NCI-H69 (cell line): ENCODE results near the gene CLDN25.
"Not testable (repeated sequence)": the region's sequence is repeated elsewhere in the genome, so short reads cannot be mapped to it uniquely, and the experiment has no call there.

Experiments
- DNase-seq: peaks from one replicate; lab custom pipeline; 2025; lab: John Stamatoyannopoulos, UW

CLDN25 gene

DNA sequence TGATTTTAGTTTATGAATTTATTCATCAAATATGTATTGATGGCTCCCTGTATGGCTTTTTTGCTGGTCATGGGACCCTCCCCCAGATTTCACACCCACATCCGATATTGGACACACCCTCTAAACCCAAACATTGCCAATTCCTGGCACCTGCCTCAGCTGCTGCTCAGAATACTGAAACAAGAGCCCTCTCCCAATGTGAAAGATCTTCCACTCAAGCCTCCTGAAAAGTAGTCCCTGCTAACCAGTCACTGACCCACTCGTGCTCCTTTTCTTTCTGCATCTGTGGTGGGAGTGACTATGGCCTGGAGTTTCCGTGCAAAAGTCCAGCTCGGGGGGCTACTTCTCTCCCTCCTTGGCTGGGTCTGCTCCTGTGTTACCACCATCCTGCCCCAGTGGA, at the start of gene CLDN25:
Gene CLDN25, plus strand, starts transcription at position 301 of the 400 bp plus-strand sequence. Its CDS starts 0 bp downstream, at position 301.
- DNase-seq, result no peak

DNA sequence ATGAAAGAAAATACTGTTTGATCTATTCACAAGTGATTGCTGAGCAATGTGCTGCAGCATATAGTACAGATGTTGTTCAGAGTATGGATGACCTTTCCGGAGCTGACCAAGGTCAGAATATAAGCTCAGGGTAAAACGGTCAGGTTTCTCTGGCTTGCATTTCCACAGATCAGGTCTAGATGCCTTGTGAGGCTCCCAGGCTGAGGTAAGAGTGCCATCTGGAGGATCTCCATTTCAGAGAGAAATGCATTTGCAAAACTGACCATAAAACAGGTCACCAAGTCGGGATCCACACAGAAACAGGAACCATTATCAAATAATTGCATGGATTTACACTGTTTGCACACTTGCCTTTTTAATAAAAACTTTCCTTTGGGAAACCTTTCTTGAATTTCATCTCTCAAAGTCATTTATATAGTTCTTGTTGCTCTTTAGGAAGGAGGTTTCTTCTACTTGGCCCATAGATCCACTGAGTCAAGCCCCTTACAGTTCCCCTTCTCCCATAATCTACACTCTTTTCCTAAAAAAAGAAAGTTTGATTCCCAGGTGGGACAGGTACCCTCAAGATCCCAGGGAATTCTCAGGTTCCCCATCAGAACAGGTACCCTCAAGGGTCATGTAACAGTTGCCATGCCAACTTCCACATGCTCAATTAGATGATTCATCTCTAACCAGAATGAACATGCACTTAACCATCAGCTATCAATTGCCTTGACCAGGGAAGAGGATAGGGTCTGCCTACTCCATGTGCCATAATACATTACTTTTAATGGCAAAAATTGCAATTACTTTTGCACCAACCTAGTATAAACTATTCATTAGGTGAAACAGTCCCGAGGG, 48.5 kb upstream of the CLDN25 start:
- peak; percentile 90 for DNase-seq

DNA sequence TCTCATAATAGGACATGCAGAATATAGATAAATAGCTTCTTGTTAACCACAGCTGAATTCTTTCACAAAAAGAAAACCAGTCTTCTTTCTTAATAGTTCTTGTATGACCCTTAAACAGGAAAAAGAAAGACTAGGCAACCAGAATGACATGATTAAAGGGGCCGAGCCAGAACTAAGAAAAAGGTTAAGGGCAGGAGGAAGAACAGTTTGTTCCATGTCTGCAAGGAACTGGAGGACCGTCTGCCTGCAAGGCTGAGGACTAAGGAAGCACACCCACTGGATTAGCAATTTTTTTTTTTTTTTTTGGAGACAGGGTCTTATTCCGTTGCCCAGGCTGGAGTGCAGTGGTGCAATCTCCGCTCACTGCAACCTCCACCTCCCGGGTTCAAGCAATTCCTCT, 47.5 kb upstream of the CLDN25 start:
- no peak for DNase-seq

DNA sequence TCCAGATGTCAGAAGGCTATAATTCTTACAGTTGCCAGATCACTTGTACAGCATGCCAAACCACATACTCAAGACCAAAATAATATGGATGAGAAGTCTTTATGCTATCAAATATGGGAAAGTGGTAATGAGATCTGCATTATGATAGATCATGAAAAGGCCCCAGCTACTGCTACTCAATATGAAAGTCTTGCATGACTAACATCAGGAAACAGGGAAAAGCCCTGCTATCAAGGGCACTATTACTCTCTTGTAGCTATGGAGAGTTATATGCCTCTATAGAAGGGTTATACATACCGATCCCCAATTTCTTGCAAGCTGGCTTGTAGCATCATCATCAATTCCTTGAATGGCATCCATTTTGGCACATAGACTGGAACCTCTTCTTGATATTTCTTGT, 43.3 kb upstream of the CLDN25 start:
- no peak for DNase-seq

DNA sequence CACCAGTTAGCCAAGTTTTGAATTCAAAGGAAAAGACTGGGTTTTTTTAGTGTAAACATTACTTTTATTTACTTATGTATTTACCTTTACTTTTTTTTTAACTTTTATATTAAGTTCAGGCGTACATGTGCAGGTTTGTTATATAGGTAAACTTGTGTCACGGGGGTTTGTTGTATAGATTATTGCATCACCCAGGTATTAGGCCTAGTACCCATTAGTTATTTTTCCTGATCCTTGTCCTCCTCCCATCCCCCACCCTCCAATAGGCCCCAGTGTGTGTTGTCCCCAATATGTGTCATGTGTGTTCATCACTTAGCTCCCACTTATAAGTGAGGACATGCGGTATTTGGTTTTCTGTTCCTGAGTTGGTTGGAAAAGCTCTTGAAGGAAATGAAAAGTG, 26.7 kb upstream of the CLDN25 start:
- DNase-seq, result no peak

DNA sequence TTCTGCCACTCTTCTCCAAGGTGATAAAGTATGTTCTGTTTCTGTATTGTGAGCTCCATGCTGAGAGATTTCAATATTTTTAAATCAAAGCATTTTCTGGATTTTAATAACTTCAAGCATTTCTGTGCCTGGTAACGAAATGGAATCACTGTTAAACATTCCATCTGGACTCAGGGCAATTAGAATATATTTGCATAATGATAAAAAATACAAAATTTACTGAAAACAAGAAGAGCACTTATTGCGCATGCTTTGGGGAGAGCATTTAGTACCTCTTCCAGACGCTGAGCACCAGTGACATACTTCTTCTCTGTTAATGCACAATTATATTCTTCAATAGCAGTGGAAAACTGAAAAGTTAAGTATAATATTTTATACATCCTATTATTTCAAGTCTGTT, 19.4 kb upstream of the CLDN25 start:
- no peak for DNase-seq

DNA sequence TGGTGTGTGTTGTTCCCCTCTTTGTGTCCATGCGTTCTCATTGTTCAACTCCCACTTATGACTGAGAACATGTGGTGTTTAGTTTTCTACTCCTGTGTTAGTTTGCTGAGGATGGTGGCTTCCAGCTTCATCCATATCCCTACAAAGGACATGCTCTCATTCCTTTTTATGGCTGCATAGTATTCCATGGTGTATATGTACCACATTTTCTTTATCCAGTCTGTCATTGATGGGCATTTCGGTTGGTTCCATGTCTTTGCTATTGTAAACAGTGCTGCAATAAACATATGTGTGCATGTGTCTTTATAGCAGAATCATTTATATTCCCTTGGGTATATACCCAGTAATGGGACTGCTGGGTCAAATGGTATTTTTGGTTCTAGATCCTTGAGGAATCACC, 16.6 kb upstream of the CLDN25 start:
- not testable (repeated sequence) for DNase-seq

DNA sequence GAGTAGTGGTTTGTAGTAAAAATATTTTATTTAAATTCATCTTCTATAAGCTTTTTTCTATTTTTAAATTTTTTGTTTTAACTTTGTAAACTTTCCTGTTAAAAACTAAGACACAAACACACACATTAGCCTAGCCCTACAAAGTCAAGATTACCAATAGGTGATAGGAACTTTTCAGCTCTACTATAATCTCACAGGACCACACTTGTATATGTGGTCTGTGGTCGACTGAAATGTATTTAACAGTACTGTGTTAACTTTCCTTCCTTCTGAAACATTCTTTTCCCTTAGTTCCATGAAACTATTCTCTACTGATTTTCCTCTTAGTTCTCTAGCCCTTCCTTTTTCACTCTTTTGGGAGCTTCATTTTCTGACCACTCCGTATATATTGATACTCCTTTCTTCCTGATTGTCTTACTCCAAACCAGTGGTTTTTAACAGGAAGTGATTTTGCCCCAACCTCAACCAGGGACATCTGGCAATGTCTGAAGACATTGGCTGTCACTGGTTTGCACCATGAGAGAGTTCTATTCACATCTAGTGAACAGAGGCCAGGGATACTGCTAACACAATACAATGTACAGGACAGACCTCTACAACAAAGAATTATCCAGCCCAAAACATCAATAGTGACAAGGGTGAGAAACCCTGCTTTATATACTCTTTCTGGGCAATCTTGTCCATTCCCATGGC, 14.9 kb upstream of the CLDN25 start:
- no peak for DNase-seq

DNA sequence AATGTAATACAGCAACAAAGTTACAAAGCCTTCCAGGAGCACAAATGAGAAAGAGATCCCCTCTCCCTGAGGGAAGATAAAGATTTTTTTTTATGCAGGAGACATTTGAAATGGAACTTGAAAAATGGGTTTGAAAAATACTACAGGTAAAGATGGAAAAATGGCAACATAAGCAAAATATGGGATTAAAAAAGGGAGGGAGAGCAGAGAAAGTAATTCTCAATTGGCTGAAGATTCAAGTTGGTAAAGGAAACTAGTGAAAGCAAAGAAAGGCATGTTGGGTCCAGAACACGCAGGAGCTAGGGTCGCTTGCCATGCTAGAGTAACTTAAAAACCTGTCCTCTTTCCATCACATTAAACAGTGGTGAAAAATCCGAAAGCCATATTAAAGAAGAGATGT, 7.6 kb upstream of the CLDN25 start:
- DNase-seq, result no peak

DNA sequence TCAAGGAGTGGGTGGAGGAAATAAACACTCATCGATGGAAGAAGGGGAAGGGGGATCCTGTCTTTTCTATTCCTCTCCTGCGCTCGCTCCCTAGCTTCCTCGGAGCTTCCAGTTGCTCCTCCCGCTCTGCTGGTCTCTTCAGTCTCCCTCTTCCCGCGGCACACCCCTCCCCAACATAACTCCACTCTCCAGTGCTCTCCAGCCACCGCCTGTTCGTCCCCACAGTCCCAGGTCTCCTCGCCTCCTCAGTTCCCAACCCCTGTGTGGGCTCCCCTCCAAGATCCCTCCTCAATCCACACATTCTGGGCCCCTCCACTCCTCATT, 6.5 kb upstream of the CLDN25 start:
- DNase-seq, result peak; percentile 68

DNA sequence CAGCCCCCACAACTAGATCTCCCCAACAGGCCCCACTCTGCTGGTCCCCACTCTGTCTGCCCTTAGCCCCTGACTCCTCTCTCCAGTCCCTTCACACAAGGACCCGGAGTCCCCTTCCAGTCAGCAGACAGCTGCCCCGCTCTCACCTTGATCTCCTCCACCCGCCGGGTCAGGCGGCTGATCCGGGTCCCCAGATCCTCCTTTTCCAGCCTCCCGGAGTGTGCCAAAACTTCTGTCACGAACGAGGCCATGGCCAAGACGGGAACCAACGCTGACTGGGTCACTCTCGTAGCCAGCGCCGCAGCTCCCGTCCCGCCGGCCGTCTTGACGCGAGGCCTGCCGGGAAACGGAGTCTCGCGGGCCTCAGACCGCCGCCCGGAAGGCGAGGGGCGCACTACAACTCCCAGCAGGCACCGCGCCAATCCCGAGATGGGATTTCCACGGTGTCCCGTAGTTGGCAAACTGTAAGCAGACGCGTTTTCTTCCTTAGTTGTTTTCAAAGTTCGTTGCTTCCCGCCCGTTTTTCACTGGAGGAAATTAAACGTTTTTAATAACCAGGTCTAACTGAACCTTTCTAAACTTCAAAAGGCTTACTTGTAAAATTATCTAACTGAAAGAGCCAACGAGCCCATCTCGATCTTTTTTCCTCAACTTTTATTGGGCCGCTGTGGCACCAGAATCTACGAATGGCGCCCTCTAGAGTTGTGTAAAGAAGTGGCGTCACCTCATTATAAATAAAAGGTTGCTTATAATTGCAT, 6.0 kb upstream of the CLDN25 start, which contains the start of gene ZW10:
Gene ZW10, minus strand, starts transcription at position 277 of the 758 bp plus-strand sequence. Its CDS starts 26 bp downstream, at position 251.
- peak; percentile 98 for DNase-seq

DNA sequence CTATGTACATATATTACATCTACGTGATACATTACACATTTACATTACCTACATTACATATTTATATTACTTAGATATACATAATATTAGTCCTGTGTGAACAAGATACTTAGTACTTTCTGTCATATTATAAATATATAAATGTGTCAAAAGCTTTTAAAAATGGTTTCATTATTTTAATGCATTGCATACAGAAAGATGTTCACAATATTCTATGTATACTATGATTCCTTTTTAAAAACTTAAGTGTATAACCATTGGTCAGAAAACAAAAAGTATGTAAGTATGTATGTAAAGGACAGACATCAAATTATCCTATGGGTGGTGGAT, 5.5 kb upstream of the CLDN25 start:
- DNase-seq, result no peak

DNA sequence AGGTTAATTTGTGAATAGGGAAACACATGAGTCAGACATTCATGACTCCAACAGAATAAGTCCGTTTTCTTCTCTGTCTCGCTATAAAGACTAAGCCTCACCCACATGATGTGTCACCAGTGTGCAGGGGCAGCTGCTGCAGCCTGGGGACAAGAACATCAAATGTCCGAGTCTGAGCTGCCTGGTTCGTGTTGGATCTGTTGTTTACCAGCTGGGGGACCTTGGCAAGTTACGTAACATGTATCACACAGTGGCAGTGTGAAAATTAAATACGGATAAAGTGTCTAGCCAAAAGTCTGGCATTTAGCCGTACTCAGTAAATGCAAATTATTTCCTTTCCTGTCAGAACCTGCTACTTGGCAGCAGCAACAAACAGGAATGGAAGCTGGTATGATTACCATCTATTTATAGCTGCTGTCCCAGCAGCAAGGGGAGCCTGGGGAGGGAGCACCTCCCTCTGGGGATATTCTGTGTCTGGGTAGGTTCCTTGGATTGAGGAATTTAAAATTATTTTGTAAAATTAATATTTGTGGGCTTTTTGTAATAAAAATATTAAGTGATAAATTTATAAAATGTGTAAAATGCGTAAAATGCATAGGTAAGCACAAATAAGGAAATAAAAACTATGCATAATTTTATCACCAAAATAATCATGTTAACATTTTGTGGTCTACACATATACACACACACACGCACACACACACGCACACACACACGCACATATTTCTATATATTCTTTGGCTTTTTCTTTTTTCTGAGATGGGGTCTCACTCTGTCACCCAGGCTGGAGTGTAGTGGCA, 1.3 kb upstream of the CLDN25 start:
- peak; percentile 54 for DNase-seq

DNA sequence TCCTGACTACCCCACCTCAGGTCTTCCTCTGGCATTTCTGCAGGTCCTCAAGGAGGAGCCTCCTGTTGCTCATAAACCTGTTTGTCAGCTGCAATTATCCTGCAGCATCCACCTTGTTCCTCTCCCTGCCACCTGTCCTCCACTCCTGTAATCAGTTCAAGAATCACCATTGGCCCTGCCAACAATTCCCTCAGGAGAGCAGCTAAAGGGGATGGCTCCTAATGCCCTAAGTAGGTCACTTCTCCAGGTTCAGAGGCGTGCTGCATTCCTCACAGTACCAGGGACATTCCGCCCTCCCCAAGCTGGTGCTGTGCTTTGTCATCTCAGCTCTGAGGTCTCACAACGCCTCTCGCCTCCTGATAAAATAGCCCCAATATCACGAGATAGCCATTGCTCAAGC, 2.1 kb downstream of the CLDN25 start:
- peak; percentile 38 for DNase-seq

DNA sequence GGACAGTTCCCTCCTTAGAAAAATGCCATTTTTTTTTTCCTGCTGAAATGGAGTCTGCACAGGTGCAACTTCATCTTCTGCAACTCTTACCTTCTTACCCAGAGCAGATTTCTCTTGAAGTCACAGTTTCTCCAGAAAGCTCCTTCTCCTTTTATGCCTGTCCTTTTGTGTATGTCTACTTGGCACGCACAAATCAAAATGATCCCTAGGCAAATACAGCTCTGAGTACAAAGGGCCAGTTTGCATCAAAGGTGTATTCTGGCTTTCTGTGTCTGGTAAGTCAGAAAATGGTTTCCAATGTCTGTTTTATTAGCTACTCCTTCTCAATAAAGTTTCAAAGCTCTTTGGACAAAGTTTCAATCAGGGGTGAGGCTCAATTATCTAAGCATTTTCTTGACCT, 2.5 kb downstream of the CLDN25 start:
- DNase-seq, result no peak

DNA sequence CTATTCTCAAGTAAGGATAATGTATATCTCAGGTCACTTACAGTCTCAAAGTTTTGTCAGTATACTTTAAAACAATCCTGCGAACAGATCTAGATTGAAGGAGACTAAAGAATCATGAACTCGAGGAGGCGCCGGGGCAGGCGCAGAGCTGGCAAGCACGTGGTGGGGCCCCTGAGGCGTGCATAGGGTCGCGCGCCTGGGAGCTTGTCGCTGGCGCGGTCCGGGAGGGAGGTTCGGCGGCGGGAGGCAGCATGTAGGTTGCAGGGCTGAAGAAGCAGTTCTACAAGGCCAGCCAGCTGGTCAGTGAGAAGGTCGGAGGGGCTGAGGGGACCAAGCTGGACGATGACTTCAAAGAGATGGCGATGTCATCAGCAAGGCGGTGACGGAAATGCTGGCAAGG, 9.4 kb downstream of the CLDN25 start:
- not testable (repeated sequence) for DNase-seq

DNA sequence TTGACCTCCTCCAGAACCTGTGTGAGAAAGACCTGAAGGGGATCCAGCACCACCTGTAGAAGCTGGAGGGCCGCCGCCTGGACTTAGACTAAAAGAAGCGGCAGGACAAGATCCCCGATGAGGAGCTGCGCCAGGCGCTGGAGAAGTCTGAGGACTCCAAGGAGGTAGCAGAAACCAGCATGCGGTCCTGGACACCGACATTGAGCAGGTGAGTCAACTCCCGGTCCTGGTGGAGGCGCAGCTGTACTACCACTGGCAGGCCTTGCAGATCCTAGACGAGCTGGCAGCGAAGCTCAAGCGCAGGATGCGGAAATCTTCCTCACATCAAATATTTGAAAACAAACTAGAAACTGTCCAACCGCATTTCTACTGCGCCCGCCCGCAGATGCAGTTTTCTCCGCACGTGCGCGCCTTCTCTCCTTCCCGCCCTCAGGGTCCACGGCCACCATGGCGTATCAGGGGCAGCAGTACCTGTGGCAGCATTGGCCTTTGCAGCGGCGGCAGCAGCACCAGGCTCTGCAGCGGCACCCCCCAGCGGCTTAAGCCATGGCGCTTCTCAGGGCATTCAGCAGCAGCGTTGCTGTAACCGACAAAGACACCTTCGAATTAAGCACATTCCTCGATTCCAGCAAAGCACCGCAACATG, 10.2 kb downstream of the CLDN25 start:
- no peak for DNase-seq

DNA sequence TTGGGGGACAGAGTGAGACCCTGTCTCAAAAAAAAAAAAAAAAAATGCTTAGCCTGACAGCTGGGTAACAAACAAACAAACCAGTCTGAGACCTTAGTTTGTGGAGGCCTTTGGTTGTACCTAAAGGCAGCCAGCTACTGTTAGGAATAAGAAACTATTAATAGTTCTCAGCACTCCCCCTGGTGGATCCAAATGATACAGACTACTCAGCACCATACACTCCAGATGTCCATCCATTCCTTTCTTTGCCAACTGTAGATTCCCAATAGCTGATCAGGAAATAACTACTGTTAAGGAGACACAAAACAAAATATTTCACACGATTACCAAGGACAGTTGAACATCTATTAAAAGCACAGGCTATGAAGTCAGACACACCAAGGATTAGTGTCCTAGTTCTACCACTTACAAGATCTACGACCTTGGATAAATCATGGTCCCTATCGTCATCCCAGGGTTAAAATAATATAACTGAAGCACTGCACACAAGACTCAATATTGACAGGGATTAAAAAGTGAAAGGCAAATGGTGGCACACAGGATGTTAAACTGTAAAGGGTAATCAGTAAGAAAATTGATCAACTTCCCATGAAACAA, 17.2 kb downstream of the CLDN25 start:
- peak; percentile 76 for DNase-seq

DNA sequence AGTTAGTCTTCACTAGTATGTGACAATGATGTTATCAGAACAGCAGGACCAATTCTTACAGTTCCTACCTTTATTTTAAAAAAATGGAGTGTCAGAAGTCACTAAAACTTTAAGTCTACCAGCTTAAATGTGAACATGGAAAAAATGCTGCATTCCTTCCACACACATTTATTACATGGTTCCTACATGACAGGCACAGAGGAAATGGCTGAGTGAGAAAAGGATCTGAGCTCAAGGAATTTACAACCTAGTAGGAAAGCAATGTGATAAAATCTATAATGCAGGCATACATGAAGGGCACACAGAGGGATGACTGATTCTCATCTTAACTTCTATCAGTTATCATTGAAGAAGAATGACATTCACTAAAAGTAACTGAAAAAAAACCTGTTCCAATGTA, 23.0 kb downstream of the CLDN25 start:
- no peak for DNase-seq

DNA sequence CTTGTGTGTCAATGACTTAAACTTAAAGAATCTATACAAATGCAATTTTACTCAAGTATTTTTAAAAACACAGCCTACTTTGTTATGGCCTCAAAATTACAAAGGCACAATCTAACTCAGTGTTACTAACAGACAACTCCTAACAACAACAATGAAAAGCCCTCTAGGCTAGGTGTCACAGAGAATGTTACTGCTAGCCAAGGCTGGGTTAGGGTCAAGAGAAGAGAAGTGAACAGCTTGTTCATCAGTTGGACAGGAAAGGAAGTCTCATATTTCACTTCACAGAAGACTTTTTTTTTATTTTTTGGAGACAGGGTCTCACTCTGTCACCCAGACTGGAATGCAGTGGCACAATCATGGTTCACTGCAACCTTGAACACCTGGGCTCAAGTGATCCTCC, 26.0 kb downstream of the CLDN25 start:
- DNase-seq, result peak; percentile 17

DNA sequence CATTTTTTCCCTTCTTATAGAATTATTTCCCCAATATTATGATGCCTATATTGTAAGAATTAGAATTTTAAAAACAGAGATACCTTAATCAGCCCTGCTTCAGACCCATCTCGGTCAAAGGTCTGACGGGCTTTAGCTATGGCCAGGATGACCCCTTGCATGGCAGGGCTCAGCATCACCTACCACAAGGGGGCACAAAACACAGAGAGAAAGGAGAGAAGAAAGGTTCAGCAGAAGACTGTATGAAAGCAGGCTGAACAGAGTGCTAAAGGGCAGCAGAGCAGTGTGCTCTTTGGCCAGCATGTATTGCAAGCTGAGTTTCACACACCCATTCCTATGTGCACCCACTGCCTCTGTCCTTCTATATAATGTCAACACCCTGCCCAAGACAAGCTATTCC, 26.8 kb downstream of the CLDN25 start:
- peak; percentile 73 for DNase-seq
